HG02943 (cell line): ENCODE data around the gene IL1RN.

Experiments used
- ATAC-seq: cut with Tn5 transposase; IDR thresholded peaks from one replicate; pipeline ENCODE4 v1.9.1; 2021; ENCODE audit warnings: mild to moderate bottlenecking, low read depth, moderate library complexity; ENCODE audit not compliant: unreplicated experiment

Gene IL1RN

DNA sequence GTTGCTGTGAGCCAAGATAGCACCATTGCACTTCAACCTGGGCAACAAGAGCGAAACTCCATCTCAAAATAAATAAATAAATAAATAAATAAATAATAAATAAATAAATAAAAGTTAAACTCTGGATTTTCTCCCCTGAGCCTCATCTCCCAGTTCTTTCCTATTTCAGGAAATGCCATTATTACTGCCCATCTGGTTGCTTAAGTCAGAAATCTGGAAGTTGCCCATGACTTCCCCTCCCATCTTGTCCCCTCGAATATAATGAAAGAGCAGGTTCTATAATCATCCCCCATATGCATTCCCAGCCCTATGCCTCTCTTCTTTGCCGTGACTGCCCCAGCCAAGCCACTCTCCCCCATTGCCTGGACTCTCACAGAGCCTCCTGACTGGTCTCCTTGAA lies 42.2 kb downstream of the IL1RN start:
- ATAC-seq, result no peak

DNA sequence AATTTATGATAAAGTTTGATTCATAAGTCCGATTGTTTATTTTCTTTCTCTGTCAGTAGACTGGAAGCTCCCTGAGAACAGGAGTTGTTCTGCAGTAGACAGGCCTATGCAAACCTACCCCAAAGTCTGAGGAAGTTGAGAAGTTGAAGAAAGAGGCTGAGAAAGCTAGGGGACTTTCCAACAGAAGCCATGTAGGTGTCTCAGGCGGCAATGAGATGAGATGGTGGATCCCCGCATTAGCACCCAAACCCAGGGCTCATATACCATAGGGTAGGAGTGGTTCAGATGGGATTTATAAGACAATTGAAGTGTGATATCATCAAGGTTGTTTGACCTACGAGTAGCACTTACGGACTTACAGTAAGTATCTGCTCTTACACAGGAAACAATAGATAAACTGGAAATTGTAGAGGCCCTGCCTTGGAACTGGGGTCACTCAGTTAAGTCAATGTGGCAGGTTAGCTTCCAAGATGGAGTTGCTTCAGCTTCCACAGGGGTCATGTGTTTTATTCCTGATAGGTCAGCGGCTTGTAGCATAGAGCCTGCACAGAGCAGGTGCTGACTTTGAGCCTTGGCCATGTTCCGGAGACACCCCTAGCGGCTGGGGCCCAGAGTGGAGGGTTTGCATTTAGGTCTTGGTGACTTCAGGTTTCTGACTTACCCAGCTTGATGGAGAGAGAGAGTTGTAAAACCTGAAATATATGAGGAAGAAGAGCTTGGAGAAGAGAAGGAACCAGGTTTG lies 44.1 kb downstream of the IL1RN start:
- ATAC-seq, result no peak

DNA sequence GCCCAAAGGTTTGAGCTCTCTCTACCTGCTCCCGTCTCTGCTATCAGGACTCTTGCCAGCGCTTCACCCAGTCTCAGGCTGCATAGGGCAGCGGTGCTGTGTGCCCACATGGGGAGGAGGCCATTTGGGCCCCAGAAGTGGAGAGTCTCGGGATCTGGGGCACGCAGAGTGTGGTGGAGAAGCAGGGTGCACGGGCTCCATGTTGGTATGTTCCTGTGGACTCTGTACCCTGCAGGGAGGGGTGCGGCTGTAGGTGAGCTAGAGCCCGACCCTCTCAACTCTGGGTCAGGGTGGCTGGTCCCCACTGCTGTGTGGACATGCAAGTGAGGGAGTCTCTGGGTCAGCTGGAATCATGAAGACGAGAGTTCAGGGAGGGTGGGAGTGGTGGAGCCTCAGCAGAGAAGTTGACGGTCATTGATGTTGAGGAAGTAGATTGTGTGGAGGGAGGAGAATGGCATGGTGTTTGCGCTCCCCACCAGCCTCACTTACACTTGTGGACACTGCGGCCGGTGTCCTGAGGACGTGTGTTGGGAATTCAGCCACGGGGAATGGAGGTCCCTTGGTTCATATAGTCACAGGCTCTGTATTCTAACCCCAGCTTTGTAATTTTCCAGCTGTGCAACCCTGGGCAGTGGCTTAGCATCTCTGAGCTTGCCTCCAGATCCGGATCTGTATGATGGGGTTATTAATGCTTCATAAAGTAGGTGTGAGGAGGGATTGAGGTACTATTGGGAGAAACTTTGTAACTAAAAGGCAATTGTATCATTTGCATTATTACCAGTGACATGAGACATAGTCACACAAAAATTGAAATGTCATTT lies 45.5 kb downstream of the IL1RN start:
- no peak for ATAC-seq

DNA sequence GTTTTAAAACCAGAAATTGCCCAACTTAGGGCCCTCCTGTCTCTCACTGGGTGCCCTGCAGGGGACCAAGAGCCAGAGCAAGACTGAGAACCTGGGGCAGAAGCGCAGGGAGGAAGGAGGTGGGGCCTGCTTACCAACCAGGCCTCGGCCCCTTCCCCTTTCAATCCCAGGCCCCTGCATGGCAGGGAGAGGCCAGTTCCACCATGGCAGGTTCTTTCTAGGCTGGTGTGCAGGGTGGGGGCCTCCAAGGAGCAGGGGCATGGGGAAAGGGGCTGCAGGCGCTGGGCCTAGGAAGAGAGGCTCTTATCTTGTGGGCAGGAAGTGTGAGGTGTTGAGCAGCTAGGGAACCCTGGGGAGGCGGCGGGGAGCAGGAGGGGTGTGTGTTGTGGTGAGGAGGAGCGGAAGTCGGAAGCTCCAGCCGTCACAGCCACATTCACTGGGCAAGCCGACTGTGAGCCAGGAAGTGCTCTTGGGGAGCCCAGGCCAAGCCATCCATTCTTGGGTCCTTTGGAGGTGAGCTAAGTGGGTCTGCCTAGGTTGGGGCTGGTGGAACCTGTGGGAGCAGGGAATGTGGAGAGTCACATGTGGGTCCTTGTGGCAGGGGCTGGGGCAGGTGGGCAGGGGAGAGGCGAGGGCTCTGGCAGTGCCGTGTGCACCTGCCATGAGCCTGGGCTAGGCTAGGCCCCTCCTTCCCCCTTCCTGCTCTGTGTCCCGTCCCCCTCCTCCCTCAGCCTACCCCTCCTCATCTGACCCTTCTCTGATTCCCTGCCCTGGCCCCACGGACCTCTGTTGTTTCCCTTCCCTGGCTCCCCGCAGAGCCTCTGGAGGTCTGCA lies 46.4 kb downstream of the IL1RN start, which contains the start of gene PSD4:
Gene PSD4 (plus strand): TSS at position 430 of the 834 bp plus-strand sequence. CDS start 8,486 bp downstream, outside the sequence.
- peak; percentile 78 for ATAC-seq

DNA sequence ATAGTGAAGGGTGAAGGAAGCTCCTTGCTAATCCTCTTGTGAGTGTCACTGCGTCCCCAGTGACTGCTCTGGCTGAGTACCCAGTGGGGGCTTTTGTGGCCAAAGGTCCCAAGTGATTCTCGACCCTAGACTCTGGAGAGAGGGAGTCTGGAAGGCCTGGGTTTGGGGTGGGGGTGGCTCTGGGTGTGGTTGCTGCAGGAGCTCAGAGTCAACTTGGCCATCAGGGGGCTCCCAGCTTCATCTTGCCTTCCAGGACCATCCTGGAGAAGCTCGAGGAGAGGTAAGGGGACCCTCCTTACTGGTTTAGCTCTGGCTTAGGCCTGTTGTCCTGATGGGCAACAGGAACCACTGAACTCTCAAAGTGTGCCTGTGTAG lies 47.0 kb downstream of the IL1RN start:
- ATAC-seq, result no peak

DNA sequence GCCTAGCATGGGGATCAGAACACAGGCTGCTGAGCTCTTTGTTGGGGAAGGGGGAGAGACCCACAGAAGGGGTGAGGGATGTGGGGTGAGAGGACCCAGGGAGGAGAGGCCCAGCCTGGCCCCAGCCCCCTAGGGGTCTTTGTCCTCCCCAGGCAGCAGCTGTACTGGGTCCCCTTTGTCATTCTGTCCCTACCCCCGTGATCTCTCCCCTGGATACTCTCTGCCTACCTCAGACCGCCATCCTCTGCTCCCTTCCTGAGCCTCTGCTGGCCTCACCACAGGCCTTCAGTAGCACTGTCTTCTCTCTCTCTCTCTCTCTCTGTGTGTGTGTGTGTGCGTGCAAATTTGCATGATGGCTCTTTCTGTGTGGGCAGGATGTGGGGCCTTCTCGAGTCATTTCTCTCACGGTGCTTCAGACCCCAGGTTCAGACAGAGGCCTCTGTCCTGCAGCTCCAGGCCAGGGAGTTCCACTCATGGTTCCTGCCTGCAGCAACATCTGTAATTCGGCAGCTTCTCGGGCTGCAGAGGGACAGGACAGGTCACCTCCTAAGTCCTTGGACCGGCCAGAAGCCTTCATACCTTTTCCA lies 47.7 kb downstream of the IL1RN start:
- ATAC-seq, result peak; percentile 68

DNA sequence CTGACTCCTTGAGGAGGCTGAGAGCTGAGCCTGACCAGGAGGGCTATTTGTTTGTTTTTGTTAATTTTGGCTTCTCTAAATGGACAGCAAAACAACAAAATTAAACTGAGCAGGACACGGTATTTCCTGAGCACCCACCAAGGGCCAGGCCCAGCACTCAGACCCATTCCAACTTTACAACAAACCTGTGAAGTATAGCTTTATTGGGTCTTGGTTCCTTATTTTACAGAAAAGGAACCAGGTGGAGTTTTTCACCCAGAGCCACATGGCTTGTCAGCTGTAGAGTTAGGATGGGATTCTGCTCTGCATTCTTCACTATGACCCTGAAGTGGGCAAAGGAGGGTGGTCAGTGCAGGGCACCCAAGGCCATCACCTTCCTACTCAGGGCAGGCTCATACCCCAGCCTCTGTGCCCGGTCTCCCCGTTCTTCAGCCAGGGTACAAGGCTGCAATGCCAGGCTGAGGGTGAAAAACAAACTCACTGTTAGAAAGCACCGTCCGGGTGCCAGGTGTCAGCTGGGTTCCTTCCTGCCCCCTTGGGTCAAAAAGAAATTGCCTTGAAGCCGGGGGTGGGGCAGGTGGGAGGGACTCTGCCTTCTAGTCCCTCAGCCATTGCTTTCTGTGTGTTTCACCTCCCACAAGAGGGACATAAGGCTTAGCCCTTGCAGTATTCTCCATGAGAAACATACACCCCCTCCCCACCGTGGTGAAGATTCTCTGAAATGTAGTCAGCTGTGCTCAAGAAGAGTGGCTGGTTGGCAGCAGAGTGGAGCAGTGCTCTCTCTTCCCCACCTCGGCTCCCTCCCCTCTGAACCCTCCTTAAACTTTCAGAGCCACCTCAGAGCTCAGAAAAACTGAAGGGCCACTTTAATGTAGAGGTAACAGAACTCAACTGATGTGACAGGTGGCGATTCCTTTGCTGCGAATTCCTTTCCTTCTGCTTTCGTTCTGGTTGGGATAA lies 48.6 kb downstream of the IL1RN start:
- no peak for ATAC-seq

DNA sequence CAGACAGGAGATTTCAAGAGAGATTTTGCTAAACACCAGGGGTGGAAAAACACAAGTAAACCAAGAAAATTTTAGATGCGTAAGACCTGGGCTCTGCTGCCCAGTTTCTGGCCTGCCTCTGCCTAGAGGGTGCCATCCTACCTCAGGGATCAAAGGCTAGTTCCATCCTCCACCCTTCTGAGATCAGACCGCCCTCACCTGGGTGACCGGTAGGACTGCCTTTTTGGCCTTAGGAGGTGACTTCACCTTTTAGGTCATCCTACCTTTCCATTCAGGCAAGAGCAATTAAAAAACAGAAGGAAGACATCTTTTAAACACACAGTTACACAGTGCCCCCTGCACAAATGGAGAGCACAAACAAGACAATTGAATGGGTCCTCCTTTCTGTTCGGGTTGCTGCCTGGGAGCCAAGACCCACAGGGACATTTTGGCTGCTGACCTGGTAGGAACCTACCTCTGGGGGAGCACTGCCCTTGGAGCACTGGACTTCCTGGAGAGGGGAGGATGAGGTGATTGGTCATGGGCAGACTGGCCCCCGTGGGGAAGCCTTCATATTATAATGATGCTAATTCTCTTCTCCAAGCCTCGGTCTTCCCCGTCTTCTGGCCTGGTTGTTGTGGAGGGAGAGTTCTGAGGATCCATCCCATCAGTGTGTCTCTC lies 49.4 kb downstream of the IL1RN start:
- ATAC-seq, result no peak

DNA sequence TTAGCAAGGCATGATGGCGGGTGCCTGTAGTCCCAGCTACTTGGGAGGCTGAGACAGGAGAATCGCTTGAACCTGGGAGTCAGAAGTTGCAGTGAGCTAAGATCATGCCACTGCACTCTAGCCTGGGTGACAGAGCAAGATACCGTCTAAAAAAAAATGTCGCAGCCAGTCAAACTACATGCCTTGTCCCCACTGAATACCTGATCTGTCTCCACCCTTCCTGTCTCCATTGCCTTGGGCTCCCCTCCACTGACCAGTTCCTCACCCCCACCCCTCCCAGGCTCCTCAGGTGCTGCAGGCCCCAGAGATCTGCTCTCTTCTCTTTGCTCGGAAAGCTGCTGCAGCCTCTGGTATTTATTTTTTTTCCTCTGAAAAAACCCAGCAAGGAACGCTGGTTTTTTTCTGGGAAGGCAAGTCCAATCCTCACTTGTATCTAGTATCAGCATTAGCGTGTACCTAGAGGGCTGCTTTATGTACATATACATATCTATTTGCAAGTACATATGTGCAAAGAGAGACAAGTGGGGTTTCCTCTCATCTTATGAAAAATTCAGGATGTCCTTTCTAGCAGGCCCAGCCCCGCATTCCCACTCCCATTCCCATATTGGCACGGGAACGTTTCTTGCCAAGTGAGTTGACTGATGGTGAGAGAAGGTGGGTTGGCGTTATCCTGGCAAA lies 50.8 kb downstream of the IL1RN start:
- no peak for ATAC-seq

DNA sequence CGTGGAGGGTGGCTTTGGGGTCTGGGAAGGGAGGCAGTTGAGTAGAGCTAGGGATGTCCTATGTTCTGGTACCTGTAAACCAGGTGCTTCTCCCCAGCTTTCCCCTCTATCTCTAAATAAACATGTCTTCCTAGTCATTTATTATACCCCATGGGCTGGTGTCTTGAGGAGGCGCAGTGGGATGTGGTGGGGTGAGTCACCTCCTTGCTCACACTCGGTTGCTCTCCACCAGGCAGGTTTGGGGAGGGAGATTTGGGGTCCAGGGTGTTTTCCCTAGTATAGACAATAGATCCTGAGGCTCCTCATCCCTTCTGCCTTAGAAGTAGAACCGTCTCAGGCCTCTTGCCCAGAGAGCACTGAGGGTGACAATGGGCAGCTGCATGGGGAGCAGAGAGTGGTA lies 51.5 kb downstream of the IL1RN start:
- no peak for ATAC-seq

DNA sequence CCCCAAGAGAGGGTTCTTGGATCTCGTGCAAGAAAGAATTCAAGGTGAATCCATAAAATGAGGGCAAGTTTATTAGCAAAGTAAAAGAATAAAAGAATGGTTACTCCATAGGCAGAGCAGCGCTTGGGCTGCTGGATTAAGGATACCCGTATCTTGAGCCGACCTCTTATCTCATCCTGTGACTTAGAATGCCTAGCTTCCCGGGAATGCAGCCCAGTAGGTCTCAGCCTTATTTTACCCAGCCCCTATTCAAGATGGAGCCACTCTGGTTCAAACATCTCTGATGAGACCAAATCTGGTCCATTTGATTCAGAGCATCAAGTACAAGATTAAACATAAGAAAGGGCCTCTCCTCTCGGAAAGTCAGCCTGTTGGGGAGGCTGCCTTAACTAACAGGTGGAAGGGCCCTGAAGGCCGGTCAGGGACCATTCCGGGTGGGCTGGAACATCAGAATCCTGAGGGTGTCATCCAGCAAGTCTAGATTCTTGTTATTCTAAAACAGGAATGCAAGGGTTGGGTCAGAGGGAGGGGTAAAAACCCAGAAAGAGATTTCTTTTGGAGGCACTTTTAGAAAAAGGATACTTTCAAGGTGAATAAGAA lies 52.1 kb downstream of the IL1RN start:
- ATAC-seq, result no peak

DNA sequence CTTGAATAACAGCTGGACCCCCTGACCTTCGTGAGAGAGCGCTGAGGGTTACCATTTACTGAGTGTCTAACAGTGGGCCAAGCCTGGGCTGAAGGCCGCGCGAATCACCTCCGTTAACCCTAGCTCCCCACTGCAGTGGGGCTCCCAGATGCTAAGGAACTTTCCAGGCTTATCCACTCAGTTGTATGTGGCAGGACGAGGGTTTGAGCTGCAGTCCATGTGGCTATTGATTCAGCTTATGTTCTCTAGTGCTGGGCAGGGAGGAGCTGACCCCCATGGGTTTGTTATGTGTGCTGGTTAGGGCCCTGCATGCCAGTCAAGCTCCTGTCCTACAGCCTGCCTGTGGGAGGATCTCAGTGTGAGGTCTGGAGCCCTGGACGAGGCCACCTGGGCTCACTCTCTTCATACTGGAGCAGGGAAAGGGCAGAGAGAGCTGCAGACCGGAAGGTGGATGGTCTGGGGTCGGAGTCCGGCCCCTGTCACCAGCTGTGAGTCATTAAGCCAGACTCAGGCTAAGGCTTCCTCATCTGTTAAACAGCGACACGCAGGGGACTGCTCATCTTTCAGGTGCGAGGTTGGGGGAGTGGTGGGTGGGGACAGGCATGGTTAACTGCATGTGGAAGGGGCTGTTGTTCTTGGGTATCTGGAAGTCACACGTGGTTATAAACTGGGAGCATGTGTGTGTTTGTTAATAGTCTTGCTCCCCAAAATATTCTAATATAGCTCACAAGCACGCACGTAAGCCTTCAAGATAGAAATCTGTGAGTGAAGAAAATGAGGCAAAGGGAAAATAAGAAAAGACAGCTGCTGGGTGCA lies 52.9 kb downstream of the IL1RN start:
- no peak for ATAC-seq

DNA sequence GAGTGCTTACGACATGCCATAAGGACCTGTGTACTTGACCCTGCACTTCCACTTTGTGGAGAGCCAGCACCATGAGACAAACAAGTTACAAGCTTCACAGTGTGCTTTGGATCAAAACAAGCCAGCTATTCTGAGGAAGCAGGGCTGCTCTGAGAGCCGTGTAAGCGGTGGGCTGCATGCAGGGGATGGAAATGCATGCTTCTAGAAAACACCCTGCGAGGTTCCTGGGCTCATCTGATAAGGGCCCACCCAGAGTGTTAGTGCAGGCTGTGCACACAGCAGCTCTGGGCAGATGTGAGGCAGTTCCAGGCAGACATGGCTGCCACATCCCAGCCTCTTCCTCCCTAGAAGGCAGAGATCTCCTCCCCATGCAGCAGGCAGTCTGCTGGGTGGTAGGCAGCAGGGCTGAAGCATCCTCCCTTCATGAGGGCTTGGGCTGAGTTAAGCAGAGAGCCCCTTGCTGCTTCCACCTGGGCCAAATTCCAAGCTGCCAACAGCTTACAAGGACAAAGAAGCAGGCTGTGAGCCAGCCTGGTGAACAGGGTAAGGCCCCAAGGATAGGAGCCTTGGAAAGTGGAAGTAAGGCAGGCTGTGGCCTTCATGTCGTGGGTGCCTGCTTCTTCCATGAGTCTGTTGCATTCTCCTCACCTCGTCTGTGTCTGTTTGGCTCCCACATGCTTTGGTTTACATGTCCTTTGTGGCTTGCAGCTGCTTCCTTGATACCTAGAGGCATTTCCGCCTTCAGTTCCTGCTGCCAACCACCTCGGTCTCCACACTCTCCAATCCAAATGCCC lies 54.1 kb downstream of the IL1RN start:
- ATAC-seq, result no peak

DNA sequence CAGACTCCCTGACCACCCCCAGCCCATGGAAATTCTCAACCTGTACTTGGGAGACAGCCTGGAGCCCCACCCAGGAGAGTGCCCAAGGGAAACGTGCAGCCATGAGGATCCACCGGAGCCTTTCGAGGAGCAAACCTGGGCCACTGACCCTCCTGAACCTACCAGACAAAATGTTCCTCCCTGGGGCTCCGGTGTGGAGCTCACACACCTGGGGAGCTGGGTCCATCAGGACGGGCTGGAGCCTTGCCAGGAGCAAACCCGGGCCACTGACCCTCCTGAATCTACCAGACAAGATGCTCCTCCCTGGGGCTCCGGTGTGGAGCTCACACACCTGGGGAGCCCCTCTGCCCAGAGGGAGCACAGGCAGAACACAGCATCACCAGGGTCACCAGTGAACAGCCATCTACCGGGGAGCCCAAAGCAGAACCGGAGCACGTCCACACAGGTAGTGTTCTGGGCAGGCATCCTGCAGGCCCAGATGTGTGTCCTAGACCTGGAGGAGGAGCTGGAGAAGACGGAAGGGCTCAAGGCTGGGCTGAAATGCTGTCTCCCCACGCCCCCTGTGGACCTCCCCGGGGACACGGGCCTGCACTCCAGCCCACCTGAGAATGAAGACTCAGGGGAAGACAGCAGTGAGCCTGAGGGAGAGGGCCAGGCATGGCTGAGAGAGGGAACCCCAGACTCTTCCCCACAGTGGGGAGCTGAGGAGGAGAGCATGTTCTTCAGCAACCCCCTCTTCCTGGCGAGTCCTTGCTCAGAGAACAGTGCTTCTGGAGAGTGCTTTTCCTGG lies 55.3 kb downstream of the IL1RN start:
- ATAC-seq, result no peak

DNA sequence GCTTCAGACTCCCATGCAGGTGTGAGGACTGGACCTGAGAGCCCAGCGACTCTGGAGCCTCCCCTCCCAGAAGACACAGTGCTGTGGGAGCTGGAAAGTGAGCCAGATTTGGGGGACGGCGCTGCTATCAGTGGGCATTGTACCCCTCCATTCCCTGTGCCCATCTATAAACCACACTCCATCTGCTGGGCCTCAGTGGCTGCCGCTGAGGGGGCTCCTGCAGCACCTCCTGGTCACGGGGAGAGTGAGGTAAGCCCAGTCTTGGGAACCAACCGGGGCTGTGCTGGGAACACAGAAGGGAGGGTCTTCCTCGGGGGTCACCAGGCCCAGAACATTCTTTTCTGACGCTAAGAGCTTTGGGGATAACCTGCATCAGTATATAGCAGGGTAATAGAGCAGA lies 55.9 kb downstream of the IL1RN start:
- no peak for ATAC-seq
